ENCODE data around the gene THRB.

THRB gene

GRCh38 chr3:24367664-24368264 lies 126.9 kb downstream of the THRB start:
- Histone ChIP-seq H3K9me3 (ENCODE audit: control insufficient read depth, insufficient read depth, low read depth, low read length) (no peaks in the 10 kb centered on the region), H3K4me1 (ENCODE audit: control insufficient read depth, insufficient read depth, low read length) (peaks cover 6% of the 10 kb centered on the region; the same call in 1 of the 2 replicates), H3K4me3 (ENCODE audit: low read depth, low read length) (no peak overlapping the region), H3K36me3 (ENCODE audit: control insufficient read depth in 2 of 2, insufficient read depth in 1 of 2, low read length in 2 of 2) (no peaks in the 10 kb centered on the region), H3K27ac (ENCODE audit: extremely low read depth, low read depth, low read length) (no peak overlapping the region)
- TF ChIP-seq ZNF701 (tag by site-specific recombination; IDR thresholded peaks at IDR 0.05), result no peak
- TF ChIP-seq ZNF843 (tag by site-specific recombination; IDR thresholded peaks at IDR 0.05), result 0 out of 2 replicates have a peak, but pooled peaks have one; percentile 33
- no peak for TF ChIP-seq ZNF26 (tag by site-specific recombination; IDR thresholded peaks at IDR 0.05)
- no peak for TF ChIP-seq ZNF660 (tag by site-specific recombination; IDR thresholded peaks at IDR 0.05)
- ChIA-PET CTCF (no interaction called here), POLR2A (no interaction called here)

GRCh38 chr3:24367216-24367615 lies 127.4 kb downstream of the THRB start:
- CTCF ChIA-PET, result no interaction called here

More at GRCh38 chr3:24367216-24367615, 127.4 kb downstream of the THRB start:
- no peak overlapping the region for H3K4me3 ChIP-seq (ENCODE audit: low read depth, low read length)
- no peak overlapping the region for H3K27ac ChIP-seq (ENCODE audit: extremely low read depth, low read depth, low read length)
- no peak for TF ChIP-seq YY2 (tag by site-specific recombination; IDR thresholded peaks at IDR 0.05)
- TF ChIP-seq PRDM6 (tag by site-specific recombination; IDR thresholded peaks at IDR 0.05), result no peak
- TF ChIP-seq ZEB2 (tag by site-specific recombination; IDR thresholded peaks at IDR 0.05), result no peak
- no peak for TF ChIP-seq SP3 (tag by site-specific recombination; IDR thresholded peaks at IDR 0.05)
- TF ChIP-seq ZNF416 (tag by site-specific recombination; IDR thresholded peaks at IDR 0.05), result no peak
- no peak for TF ChIP-seq YY1 (tag by site-specific recombination; IDR thresholded peaks at IDR 0.05)
- no peak for TF ChIP-seq BCL11A (tag by site-specific recombination; IDR thresholded peaks at IDR 0.05; ENCODE audit: low read depth)
- TF ChIP-seq ZNF837 (tag by site-specific recombination; IDR thresholded peaks at IDR 0.05), result no peak
- no peak for TF ChIP-seq ZNF548 (tag by site-specific recombination; IDR thresholded peaks at IDR 0.05)
- no peak for TF ChIP-seq ZNF518A (tag by site-specific recombination; conservative IDR thresholded peaks at IDR 0.05; ENCODE audit: low read depth)
- no peak for TF ChIP-seq ZNF433 (tag by site-specific recombination; IDR thresholded peaks at IDR 0.05; ENCODE audit: low read depth)
- no peak for TF ChIP-seq ZNF707 (tag by site-specific recombination; IDR thresholded peaks at IDR 0.05)
- no peak for TF ChIP-seq ZNF530 (tag by site-specific recombination; IDR thresholded peaks at IDR 0.05; ENCODE audit: low read depth)
- no peak for TF ChIP-seq ZNF660 (tag by site-specific recombination; IDR thresholded peaks at IDR 0.05)
- TF ChIP-seq ZNF664 (tag by site-specific recombination; IDR thresholded peaks at IDR 0.05), result no peak
- no peak for TF ChIP-seq INSM2 (tag by site-specific recombination; IDR thresholded peaks at IDR 0.05)
- no peak for TF ChIP-seq ZNF324 (tag by site-specific recombination; IDR thresholded peaks at IDR 0.05)
- TF ChIP-seq ZNF24 (tag by site-specific recombination; IDR thresholded peaks at IDR 0.05), result no peak
- no peak for TF ChIP-seq ZFP41 (tag by site-specific recombination; IDR thresholded peaks at IDR 0.05; ENCODE audit: borderline replicate concordance)
- POLR2A ChIA-PET, result no interaction called here
- peaks cover 6% of the 10 kb centered on the region; the same call in 1 of the 2 replicates for H3K4me1 ChIP-seq (ENCODE audit: control insufficient read depth, insufficient read depth, low read length)
- no peaks in the 10 kb centered on the region for H3K9me3 ChIP-seq (ENCODE audit: control insufficient read depth, insufficient read depth, low read depth, low read length)
- H3K36me3 ChIP-seq (ENCODE audit: control insufficient read depth in 2 of 2, insufficient read depth in 1 of 2, low read length in 2 of 2), result no peaks in the 10 kb centered on the region
